ENCODE results near the gene QARS1.

DNA sequence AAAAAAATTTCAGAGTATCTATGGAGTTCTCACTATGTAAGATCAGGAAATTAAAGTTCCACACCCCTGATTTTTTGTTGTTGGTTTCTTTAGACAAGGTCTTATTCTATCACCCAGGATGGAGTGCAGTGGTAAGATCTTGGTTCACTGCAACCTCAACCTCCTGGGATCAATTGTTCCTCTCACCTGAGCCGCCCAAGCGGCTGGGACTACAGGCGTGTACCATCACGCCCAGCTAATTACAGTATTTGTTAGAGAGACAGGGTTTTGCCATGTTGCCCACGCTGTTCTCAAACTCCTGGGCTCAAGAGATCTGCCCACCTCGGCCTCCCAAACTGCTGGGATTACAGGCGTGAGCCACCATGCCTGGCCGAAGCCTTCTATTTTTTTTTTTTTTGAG is 23.1 kb downstream of the QARS1 start:
- TF ChIP-seq POLR2A (IDR thresholded peaks at IDR 0.05; ENCODE audit: low read depth, low read length), result no peak
- no peak for TF ChIP-seq TAF1 (IDR thresholded peaks at IDR 0.05; ENCODE audit: borderline replicate concordance, low read depth, low read length)
- no peak for TF ChIP-seq POLR2AphosphoS5 (IDR thresholded peaks at IDR 0.05; ENCODE audit: low read depth, low read length)
